Measurements from ENCODE around the gene CD38.

GRCh38 chr4:15738877-15739276 lies 39.3 kb upstream of the CD38 start:
- TF ChIP-seq REST (IDR thresholded peaks at IDR 0.05; ENCODE audit: low read depth) (no peak), EP300 (IDR thresholded peaks at IDR 0.05; ENCODE audit: borderline replicate concordance) (no peak), TAF1 (IDR thresholded peaks at IDR 0.05; ENCODE audit: low read depth) (no peak), NFIC (IDR thresholded peaks at IDR 0.05) (no peak), CREB1 (IDR thresholded peaks at IDR 0.05; ENCODE audit: low read depth) (no peak), EGR1 (IDR thresholded peaks at IDR 0.05) (no peak)

Data from Ishikawa (cell line).